Measurements from ENCODE around the gene SIX6.
A peak's percentile ranks its signal among the peaks of the same experiment; 100 is the strongest.

Gene SIX6

DNA sequence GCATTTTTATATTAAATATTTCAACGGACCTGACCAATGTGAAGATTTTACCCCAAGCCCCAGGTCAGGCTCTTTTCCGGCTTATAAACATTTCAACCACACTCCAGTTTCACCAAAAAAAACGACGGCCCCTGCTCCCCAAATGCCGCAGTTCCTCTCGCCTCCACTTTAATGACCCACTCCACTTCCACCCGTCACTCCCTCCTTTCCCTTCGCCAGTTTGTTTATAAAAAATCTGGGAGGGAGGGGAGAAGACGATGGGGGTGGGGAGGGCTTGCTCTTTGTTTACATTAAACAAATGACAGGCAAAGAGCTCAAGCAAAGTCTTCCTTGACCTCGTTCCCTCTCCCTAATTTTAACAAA lies 5.4 kb downstream of the SIX6 start:
- no peak overlapping the region for H2AFZ ChIP-seq (ENCODE audit: low read depth, low read length)
- no peak overlapping the region for H3K14ac ChIP-seq (ENCODE audit: low read length in 2 of 2)
- no peak overlapping the region for H3K18ac ChIP-seq (ENCODE audit: low read depth in 1 of 2, low read length in 2 of 2)
- H2BK12ac ChIP-seq (ENCODE audit: low read length in 2 of 2), result no peak overlapping the region
- no peak overlapping the region for H3K23ac ChIP-seq (ENCODE audit: low read length in 2 of 2)
- H3K4ac ChIP-seq (ENCODE audit: low read depth in 1 of 2, low read length in 2 of 2), result no peak overlapping the region
- no peak overlapping the region for H3K27ac ChIP-seq (ENCODE audit: low read length, poor library complexity, severe bottlenecking)
- no peak overlapping the region for H4K91ac ChIP-seq (ENCODE audit: low read length)
- H3K36me3 ChIP-seq (ENCODE audit: control insufficient read depth in 1 of 2, insufficient read depth in 2 of 2, low read depth in 1 of 2, low read length in 2 of 2), result no peaks in the 10 kb centered on the region
- peaks cover 4% of the 10 kb centered on the region for H3K9me3 ChIP-seq (ENCODE audit: control insufficient read depth, low read length)
- no peak overlapping the region for H2BK15ac ChIP-seq (ENCODE audit: low read depth, poor library complexity, severe bottlenecking)
- H3K4me2 ChIP-seq (ENCODE audit: low read length, poor library complexity, severe bottlenecking), result peak overlapping the region; percentile 85
- peaks cover 84 to 85% of the 10 kb centered on the region in 2 experiments for H3K27me3 ChIP-seq (ENCODE audit: control insufficient read depth in 1 of 2, insufficient read depth in 1 of 2, low read length in 2 of 2)
- H3K4me1 ChIP-seq (ENCODE audit: control insufficient read depth, insufficient read depth, low read depth, low read length), result peaks cover 32% of the 10 kb centered on the region
- no peak overlapping the region for H2BK5ac ChIP-seq (ENCODE audit: low read depth, low read length, poor library complexity, severe bottlenecking)
- no peak overlapping the region for H4K8ac ChIP-seq (ENCODE audit: low read length)
- no peak overlapping the region for H2AK5ac ChIP-seq (ENCODE audit: low read length, severe bottlenecking)
- peak overlapping the region in 1 of 2 experiments; percentile 70 for H3K4me3 ChIP-seq (ENCODE audit: insufficient read depth in 1 of 2, low read depth in 1 of 2, low read length in 2 of 2)
- no peak overlapping the region for H3K9ac ChIP-seq (ENCODE audit: low read length)
- DNase-seq, result no peak
- H3K79me1 ChIP-seq (replicated peaks; ENCODE audit: low read length, poor library complexity, severe bottlenecking), result no peaks in the 10 kb centered on the region
- no peak overlapping the region for H2BK120ac ChIP-seq (ENCODE audit: low read depth, low read length)
- 2% methylated on average over 4 of the region's 10 CpGs for WGBS

DNA sequence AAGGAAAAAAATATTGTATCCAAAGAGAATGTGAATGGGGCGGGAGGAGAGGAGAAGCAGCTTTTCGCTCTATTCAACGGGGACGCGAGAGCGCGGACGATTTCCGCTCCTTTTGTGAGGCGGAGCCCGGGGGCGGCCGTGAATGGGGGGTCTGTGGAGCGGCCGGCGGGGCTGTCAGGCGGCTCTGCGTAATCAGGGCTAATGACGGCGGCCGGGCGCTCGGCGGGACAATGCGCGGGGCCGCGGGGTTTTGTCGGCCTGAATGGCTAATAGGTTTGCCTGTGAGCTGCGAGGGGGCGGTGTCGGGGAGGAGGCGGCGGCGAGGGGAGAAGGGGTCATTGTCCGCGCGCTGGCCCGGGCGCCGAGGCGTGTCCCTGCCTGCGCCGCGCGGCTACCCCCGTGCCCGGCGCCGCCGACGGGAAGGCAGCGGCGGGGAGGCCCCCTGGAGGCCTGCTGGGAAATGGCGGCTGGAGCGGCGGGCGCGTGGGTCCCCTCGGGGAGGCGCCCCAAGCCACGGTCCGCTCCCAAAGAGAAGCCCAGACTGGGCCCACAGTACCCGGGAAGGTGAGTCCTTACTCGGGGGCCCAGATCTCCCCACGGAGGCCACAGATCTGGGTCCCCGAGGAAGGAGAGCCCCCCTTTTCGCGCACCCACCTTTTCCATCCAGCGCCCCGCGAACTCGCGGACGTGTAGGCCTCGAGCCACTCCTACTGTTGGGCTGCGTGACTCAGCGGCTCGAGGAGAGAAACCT lies 6.0 kb downstream of the SIX6 start:
- H4K91ac ChIP-seq (ENCODE audit: low read length), result no peak overlapping the region
- peak overlapping the region; percentile 85 for H3K4me2 ChIP-seq (ENCODE audit: low read length, poor library complexity, severe bottlenecking)
- H2BK12ac ChIP-seq (ENCODE audit: low read length in 2 of 2), result no peak overlapping the region
- H3K9ac ChIP-seq (ENCODE audit: low read length), result no peak overlapping the region
- no peak overlapping the region for H4K8ac ChIP-seq (ENCODE audit: low read length)
- no peak overlapping the region for H2BK15ac ChIP-seq (ENCODE audit: low read depth, poor library complexity, severe bottlenecking)
- peaks cover 4% of the 10 kb centered on the region for H3K9me3 ChIP-seq (ENCODE audit: control insufficient read depth, low read length)
- no peak overlapping the region for H2BK5ac ChIP-seq (ENCODE audit: low read depth, low read length, poor library complexity, severe bottlenecking)
- no peak overlapping the region for H3K18ac ChIP-seq (ENCODE audit: low read depth in 1 of 2, low read length in 2 of 2)
- no peaks in the 10 kb centered on the region for H3K79me1 ChIP-seq (replicated peaks; ENCODE audit: low read length, poor library complexity, severe bottlenecking)
- H3K23ac ChIP-seq (ENCODE audit: low read length in 2 of 2), result peak overlapping the region in 1 of 2 experiments; percentile 42
- H3K4me1 ChIP-seq (ENCODE audit: control insufficient read depth, insufficient read depth, low read depth, low read length), result peaks cover 26% of the 10 kb centered on the region
- H3K4me3 ChIP-seq (ENCODE audit: insufficient read depth in 1 of 2, low read depth in 1 of 2, low read length in 2 of 2), result peak overlapping the region; percentile 54 to 70
- H3K27ac ChIP-seq (ENCODE audit: low read length, poor library complexity, severe bottlenecking), result no peak overlapping the region
- 2% methylated on average over 59 of the region's 79 CpGs for WGBS
- no peak overlapping the region for H2BK120ac ChIP-seq (ENCODE audit: low read depth, low read length)
- H2AFZ ChIP-seq (ENCODE audit: low read depth, low read length), result no peak overlapping the region
- no peak overlapping the region for H3K4ac ChIP-seq (ENCODE audit: low read depth in 1 of 2, low read length in 2 of 2)
- H3K27me3 ChIP-seq (ENCODE audit: control insufficient read depth in 1 of 2, insufficient read depth in 1 of 2, low read length in 2 of 2), result peaks cover 81 to 82% of the 10 kb centered on the region in 2 experiments
- H3K14ac ChIP-seq (ENCODE audit: low read length in 2 of 2), result no peak overlapping the region
- no peaks in the 10 kb centered on the region for H3K36me3 ChIP-seq (ENCODE audit: control insufficient read depth in 1 of 2, insufficient read depth in 2 of 2, low read depth in 1 of 2, low read length in 2 of 2)
- DNase-seq, result peak; percentile 21
- H2AK5ac ChIP-seq (ENCODE audit: low read length, severe bottlenecking), result no peak overlapping the region

DNA sequence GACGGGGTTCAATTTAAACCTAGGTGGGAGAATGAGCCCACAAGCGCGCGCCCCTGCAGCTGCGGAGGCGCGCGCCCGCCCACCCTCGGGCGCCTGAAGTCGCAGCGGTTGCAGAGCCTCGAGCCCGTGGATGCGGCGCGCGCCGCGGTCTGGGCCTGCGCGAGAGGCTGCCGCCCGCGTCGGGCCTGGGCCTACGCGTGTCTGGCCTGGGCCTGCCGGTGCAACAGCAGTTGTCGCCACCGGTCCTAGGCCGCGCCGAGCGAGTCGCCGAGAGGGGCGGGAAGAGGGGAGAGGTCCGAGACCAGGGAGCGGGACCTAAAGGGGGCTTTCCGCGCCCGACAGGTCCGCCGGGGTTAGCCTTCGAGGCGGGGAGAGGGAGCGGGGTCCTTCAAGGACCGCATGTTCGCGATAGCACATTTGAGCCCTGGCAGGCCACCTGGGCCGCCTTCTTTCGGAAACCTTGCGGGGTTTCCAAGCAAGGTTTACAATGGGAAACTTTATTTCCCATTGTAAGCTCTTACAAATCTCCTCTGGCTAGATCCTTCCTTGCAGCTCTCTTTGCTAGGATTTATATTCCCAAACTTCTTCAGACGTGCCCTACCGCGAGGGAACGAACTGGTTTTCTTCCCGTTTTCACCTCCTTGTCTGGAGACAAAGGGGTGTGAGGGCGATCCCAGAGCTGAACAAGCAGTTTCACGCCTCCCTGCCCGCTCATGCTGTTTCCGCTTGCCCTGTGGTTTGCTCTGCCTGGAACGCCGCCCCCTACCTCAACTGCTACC lies 6.8 kb downstream of the SIX6 start:
- no peak for DNase-seq
- peak overlapping the region in 1 of 2 experiments; percentile 85 for H3K23ac ChIP-seq (ENCODE audit: low read length in 2 of 2)
- no peak overlapping the region for H4K91ac ChIP-seq (ENCODE audit: low read length)
- H2BK5ac ChIP-seq (ENCODE audit: low read depth, low read length, poor library complexity, severe bottlenecking), result no peak overlapping the region
- H3K4me1 ChIP-seq (ENCODE audit: control insufficient read depth, insufficient read depth, low read depth, low read length), result peaks cover 21% of the 10 kb centered on the region
- H3K36me3 ChIP-seq (ENCODE audit: control insufficient read depth in 1 of 2, insufficient read depth in 2 of 2, low read depth in 1 of 2, low read length in 2 of 2), result no peaks in the 10 kb centered on the region
- peak overlapping the region; percentile 23 for H2AFZ ChIP-seq (ENCODE audit: low read depth, low read length)
- H3K4me3 ChIP-seq (ENCODE audit: insufficient read depth in 1 of 2, low read depth in 1 of 2, low read length in 2 of 2), result peak overlapping the region in 1 of 2 experiments; percentile 18
- H2BK15ac ChIP-seq (ENCODE audit: low read depth, poor library complexity, severe bottlenecking), result no peak overlapping the region
- H3K18ac ChIP-seq (ENCODE audit: low read depth in 1 of 2, low read length in 2 of 2), result no peak overlapping the region
- H3K27ac ChIP-seq (ENCODE audit: low read length, poor library complexity, severe bottlenecking), result no peak overlapping the region
- H2BK12ac ChIP-seq (ENCODE audit: low read length in 2 of 2), result no peak overlapping the region
- no peak overlapping the region for H3K9ac ChIP-seq (ENCODE audit: low read length)
- no peak overlapping the region for H3K14ac ChIP-seq (ENCODE audit: low read length in 2 of 2)
- H4K8ac ChIP-seq (ENCODE audit: low read length), result no peak overlapping the region
- H3K9me3 ChIP-seq (ENCODE audit: control insufficient read depth, low read length), result peaks cover 4% of the 10 kb centered on the region
- peak overlapping the region; percentile 85 for H3K4me2 ChIP-seq (ENCODE audit: low read length, poor library complexity, severe bottlenecking)
- 12% methylated on average over 55 of the region's 66 CpGs for WGBS
- H3K4ac ChIP-seq (ENCODE audit: low read depth in 1 of 2, low read length in 2 of 2), result no peak overlapping the region
- H3K79me1 ChIP-seq (replicated peaks; ENCODE audit: low read length, poor library complexity, severe bottlenecking), result no peaks in the 10 kb centered on the region
- H2BK120ac ChIP-seq (ENCODE audit: low read depth, low read length), result no peak overlapping the region
- H2AK5ac ChIP-seq (ENCODE audit: low read length, severe bottlenecking), result no peak overlapping the region
- peaks cover 73 to 82% of the 10 kb centered on the region in 2 experiments for H3K27me3 ChIP-seq (ENCODE audit: control insufficient read depth in 1 of 2, insufficient read depth in 1 of 2, low read length in 2 of 2)

DNA sequence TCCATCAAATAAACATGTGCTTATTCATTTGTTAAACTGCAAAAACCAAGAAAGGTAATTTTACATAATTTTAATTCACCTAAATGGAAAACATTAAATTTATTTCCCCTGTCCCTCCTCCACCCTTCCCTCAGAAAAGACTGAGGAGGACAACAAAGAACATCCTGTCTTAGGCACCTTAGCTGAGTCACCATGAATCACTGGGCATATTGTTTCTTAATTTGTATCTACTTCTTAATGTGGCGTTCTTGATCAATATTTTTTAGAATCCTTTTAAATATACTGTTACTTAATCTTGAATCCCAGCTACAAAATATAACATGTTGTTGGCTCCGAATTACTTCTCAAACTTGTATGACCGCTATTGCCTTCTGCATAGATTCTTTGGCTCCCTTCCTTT lies 23.5 kb downstream of the SIX6 start:
- Histone ChIP-seq H2BK5ac (ENCODE audit: low read depth, low read length, poor library complexity, severe bottlenecking) (no peak overlapping the region), H2AFZ (ENCODE audit: low read depth, low read length) (no peak overlapping the region), H3K27ac (ENCODE audit: low read length, poor library complexity, severe bottlenecking) (no peak overlapping the region), H3K4me3 (ENCODE audit: insufficient read depth in 1 of 2, low read depth in 1 of 2, low read length in 2 of 2) (no peak overlapping the region), H2BK120ac (ENCODE audit: low read depth, low read length) (no peak overlapping the region), H3K36me3 (ENCODE audit: control insufficient read depth in 1 of 2, insufficient read depth in 2 of 2, low read depth in 1 of 2, low read length in 2 of 2) (no peaks in the 10 kb centered on the region), H3K9ac (ENCODE audit: low read length) (no peak overlapping the region), H3K27me3 (ENCODE audit: control insufficient read depth in 1 of 2, insufficient read depth in 1 of 2, low read length in 2 of 2) (peaks cover 0 to 8% of the 10 kb centered on the region in 2 experiments), H2BK12ac (ENCODE audit: low read length in 2 of 2) (no peak overlapping the region), H3K18ac (ENCODE audit: low read depth in 1 of 2, low read length in 2 of 2) (no peak overlapping the region), H3K23ac (ENCODE audit: low read length in 2 of 2) (no peak overlapping the region), H2AK5ac (ENCODE audit: low read length, severe bottlenecking) (no peak overlapping the region), H4K91ac (ENCODE audit: low read length) (no peak overlapping the region), H4K8ac (ENCODE audit: low read length) (no peak overlapping the region), H3K9me3 (ENCODE audit: control insufficient read depth, low read length) (no peaks in the 10 kb centered on the region), H3K4me1 (ENCODE audit: control insufficient read depth, insufficient read depth, low read depth, low read length) (no peaks in the 10 kb centered on the region), H3K4ac (ENCODE audit: low read depth in 1 of 2, low read length in 2 of 2) (no peak overlapping the region), H3K4me2 (ENCODE audit: low read length, poor library complexity, severe bottlenecking) (no peak overlapping the region), H3K79me1 (replicated peaks; ENCODE audit: low read length, poor library complexity, severe bottlenecking) (no peaks in the 10 kb centered on the region), H2BK15ac (ENCODE audit: low read depth, poor library complexity, severe bottlenecking) (no peak overlapping the region), H3K14ac (ENCODE audit: low read length in 2 of 2) (no peak overlapping the region)
- 45% methylated on average over 2 of the region's 3 CpGs for WGBS
- DNase-seq, result no peak
